NCI-H1417 (cell line): ENCODE results near the gene A4GALT.
A peak's percentile ranks its signal among the peaks of the same experiment; 100 is the strongest.

Source experiments
- DNase-seq, 3 experiments: peaks; one replicate each; lab custom pipeline; 2025; lab: John Stamatoyannopoulos, UW

A4GALT gene

DNA sequence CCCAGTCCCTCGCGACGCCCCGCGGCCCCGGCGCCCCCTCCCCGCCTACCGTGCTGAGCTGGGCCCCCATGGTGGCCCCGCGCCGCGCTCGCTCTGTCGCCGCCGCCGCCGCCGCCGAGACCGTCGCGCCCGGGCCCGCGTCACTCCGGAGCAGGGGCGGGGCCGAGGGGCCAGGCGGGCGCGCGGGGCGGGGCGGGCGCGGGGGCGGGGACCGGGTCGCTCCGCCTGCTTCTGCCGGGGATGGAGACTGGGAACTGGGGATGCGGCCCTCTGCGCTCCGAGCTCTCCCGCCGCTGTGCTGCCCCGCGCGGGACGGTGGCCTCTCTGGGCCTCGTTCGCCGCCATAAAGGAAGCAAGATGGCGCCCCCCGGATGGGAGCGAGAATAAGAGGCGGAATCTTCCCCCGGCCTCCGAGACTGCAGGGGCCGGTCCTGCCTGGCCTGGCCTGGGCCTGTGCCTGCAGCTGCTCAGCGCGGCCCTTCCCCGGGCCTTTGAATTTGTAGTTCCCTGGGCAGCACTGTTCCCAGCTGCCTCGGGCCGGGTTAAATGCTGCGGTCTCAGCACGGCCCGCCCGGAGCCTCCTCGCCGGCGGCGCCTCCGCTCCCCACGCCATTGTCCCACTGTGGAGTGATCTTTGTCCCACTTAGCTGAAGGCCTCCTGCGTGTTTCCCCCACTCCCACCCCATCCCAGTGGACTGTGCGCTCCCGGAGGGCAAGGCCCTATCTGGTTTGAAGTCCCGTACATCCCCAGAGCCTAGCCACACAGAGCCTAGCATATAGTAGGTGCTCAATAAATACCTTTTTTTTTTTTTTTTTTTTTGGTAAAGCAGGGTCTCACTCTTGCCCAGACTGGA is 71.2 kb downstream of the A4GALT start, which contains the start of gene CYB5R3:
Gene CYB5R3 (minus strand): TSS at position 147 of the 854 bp plus-strand sequence. CDS start 77 bp downstream, at position 70.
- peak; percentile 63 to 72 (median 64) for DNase-seq

DNA sequence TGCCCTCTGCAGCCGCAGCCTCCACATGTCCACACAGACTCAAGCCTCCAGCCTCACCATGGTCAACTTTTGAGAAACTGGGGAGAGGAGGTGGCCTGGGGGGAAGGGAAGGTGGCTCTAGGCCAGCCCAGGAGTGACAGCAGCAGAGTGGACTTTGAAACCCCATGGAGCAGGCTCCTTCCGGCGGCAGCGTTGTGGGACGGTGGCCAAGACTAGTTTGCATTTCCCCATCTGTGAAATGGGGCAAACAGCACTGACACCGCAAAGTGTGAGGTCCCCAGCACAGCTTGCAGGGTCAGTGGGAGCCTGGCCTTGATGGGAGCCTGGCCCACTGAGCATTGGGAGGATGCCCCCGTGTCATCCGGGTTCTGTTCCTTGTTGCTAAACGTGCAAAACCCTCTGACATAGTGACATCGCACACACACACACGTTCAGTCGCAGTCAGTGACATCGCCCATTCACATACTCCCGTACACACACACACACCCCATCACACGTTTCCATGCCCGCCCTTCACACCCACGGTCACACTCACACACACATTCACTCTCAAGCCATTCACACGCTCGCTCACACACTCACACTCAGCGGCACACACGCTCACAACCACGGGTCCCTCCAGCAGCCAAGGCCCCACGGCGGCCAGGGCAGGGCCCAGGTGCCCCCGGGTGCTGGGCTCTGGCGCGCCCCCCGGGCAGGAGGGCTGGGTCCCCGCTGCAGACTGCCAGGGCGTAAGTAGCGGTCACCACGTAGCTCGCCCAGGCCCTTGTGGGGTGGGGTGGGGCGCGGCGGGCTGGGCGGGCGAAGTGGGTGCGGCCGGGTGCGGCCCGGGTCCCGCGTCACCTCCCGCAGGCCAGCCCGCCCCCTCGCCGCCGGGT is 72.1 kb downstream of the A4GALT start:
- peak in 2 of 3 experiments; percentile 48 to 60 for DNase-seq

DNA sequence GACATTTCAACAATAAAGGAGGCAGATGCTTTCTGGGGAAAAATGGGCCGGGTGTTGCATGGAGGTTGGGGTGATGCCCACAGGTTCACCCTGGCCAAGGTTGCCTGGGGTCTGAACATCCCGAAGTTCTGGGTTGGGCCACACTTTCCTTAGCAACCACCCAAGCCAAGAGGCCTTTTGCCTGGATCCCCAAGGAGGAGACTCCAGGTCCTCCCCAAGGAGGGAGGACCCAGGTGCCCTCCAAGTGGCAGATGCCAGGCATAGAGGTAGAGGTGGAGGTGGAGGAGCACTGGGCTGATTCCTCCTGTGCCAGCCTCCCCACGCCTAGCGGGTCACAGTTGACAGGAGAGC is 72.7 kb downstream of the A4GALT start:
- no peak for DNase-seq

DNA sequence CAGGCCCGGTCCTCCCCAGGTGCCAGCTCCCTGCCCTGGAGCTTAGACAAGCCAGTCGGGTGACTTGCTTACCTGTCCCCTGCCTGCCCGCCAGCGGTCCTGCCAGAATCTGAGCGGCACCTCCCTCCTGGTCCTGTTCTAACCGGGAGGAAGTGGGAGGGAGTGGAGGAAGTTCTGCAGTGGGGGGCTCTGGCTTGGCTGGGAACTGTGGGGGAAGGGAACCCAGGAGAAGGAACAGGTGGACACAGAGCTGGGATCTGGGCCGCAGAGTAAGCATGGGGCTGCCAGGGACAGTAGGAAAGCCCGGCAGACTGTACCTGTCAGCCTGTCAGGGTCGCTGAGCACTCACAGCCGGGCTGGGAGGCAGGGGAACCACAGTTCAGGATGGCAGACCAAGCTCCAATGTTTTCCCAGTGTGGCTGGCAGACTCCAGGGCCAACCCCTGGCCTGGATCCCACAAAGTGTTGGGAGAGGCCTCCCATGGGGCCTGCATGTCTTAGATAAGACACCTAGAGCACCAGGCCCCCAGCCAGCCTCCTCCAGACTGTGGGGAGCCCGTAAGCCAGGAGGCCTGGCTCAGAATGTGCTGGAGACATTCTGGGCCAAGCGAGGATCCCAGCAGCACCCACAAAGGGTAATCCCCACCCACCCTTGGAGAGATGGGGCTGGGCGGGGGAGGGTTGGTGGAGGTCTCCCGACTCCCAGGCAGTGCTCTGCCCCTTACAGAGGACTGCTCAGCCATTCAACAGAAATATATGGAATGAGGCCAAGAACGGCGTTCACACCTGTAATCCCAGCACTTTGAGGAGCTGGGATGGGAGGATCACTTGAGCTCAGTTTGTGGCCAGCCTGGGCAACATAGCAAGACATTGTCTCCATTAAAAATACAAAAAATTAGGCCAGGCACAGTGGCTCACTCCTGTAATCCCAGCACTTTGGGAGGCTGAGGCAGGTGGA is 73.8 kb downstream of the A4GALT start:
- DNase-seq, result no peak

DNA sequence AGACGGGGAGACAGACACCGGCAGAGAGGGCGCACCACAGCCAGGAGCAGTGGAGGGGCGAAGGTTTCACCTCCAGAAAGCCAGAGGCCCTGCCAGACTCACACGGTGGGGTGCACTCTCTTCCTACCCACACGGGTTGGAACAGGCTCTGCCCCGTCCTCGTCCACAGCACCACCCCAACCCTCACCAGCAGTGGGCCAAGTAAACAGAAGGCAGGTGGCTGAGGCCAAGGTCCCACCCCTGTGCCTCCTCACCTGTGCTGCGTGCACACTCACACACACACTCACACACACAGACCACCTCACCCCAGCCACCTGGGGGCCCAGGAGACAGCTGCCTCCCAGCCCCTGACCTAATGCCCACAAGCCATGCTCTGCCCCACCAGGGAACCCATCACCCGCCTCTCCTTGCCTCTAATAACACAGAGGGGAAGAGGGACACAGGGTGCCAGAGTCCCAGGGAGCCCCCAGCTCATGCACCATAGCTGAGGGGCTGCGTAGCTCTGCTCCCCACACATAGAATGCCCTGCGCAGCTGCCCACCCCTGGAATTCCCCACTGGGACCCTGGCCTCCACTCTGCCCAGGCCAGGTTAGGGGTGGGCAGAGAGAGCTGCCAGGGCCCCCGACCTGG is 74.6 kb downstream of the A4GALT start:
- no peak for DNase-seq

DNA sequence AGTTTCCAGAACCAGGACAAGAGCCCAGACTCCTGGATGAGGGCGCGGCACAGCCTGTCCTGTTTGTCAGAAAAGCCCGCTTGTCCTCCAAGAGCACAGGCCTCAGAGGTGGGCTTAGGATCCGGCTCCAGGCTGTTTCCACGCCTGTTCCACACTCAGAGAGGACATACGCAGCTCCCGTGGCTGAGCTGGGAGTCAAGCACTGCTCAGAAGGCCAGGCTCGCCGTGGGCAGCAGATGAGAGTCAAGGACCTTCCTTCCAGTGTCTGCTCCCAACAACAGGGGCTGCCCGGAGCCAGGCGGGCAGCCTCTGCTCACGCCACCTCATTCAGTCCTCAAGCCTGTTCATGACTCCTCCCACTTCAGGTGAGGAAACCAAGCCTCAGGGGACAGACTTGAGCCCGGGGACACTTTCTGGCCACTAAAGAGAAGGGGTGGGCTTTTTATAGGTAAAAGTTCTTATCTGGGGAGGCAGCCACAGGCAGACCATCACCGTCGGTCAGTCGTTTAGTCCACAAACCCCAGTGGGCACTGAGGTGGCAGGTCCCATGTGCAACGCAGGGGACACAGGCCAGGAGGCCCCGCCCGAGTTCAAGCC is 75.2 kb downstream of the A4GALT start:
- no peak for DNase-seq

DNA sequence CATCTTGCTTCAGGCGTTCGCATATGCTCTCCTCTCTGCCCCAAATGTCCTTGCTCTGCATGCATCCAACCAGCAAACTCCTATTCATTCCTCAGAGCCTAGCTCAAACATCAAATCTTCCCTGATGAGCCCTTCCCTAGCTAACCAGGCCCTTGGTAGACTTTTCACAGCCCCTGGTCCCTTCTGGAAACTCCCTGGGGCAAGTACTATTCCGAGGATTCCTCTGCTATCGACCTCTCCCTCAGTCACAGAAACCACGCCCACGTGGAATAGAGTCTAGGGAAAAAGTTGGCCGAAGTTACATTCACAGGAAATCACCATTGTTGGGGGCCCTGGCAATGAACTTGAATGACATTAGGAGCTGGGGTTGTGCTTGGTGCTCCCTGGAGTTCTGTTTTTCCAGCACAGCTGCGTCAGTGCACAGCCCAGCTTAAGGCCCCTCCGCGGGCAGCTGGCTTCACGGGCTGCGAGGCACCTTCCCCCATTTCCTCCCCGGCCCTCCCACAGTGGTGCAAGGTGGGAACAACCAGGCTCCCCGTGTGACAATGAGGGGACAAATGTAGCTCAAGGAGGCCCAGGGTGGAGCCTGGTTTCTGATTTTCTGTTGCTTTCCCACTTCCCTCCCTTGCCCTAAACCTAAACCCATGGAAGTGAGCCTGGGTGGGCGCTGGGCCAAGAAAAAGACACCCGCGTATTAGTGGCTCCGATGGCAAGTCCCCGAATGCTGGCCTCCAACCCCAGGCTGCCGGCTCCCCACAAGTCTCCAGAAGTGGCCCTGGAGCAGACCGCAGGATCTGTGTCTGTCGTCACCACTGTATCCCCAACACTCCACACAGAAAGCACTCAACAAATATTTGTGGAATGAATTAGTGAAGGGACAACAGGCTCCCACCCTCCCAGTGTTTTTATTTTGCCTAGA is 76.0 kb downstream of the A4GALT start:
- DNase-seq, result no peak

DNA sequence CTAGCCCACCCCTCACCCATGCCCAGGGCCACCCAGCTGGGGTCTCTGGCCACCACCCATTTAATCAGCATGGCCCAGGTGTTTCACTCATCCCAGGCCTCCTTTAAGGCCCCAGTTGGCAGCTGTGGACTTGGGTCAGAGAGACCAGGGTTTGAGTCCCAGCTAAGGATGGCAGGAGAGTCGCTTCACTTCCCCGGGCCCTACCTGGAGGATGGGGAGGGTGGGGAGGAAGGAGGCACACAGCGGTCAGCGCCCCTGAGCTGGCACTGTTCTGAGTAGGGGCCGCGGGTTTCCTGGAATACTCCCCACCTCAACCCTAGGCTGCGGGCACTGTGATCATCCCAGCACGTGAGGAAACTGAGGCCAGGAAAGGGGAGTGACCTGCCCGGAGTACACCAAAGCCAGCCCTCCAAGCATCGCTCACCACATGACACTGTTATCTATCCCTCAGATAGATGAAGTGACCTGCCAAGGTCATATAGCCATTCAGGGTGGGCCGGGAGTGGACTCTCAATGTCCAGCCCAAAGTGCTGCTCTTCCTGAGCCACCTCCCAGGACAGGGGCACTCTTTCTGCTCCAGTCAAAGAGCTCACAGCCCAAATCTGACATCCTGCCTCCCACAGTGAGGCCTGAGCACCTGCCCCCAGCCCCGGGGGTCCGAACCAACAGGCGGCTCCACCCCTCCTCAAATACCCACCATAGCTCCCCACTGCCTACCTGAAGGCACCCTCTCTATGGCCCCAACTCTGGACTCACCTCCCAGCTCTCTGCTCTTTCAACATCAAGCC is 76.8 kb downstream of the A4GALT start:
- no peak for DNase-seq

DNA sequence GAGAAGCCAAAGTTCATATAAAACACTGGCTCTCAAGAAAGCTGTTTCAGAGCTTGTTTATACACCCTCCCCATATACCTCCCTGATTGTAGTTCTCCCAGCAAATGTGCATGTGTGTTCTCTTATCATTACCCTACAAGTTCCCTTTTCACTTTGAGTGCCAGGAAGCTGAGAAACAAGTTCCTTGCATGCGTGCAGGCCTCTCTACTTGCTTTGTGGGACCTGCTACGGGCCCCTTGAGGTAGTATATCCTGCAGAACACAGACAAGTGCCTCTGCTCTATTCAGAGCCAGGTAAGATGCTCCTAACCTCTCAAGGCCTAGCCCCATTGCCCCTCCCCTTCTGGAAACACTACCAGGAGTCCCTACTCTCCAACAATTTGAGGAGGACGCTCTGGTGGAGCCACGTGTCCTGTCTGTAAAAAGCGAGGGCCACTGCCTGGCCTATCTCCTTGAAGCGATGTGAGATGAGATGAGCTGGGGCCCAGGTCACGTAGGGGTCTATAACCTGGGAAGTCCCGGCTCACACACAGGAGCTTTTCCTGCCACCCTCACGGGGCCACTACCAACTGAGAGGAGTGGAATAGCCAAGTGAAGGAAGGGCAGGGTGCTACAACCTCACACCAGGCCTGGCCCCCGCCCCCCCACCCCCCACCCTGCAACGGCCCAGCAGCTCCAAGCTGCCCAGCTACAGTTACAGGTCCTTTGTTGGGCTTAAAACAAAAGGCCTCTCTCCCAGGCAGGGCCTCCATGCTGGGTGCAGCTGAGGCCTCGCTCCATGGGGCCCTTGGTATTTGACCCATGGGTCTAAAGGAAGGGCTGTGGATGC is 77.7 kb downstream of the A4GALT start:
- DNase-seq, result no peak
